ENCODE measurements around the gene NCKAP5. TPM values are rescaled to one million over a fixed set of nuclear protein-coding genes. Genes with fewer than 3 reads are reported as not detected.

The NCKAP5 gene
- total RNA-seq, 3 donors from 2014 or later, result 1.9 to 6.3 (median 2.3) TPM

GRCh38 chr2:132798341-132798740 lies 769.9 kb downstream of the NCKAP5 start:
- Histone ChIP-seq H3K36me3 (ENCODE audit: low read depth) (no peaks in the 10 kb centered on the region), H3K9me3 (no peaks in the 10 kb centered on the region), H3K4me1 (ENCODE audit: low read depth) (no peaks in the 10 kb centered on the region), H3K4me3 (no peak overlapping the region)
- no peak for DNase-seq
- no peak for TF ChIP-seq CTCF (IDR thresholded peaks at IDR 0.05)
- intact Hi-C loops (cut with DNase I, micrococcal nuclease), result no loop called here
- ATAC-seq, result no peak

GRCh38 chr2:132797556-132797955 lies 770.7 kb downstream of the NCKAP5 start:
- intact Hi-C loops (cut with DNase I, micrococcal nuclease), result no loop called here
- H3K9me3 ChIP-seq, result no peaks in the 10 kb centered on the region
- TF ChIP-seq CTCF (IDR thresholded peaks at IDR 0.05), result no peak
- no peaks in the 10 kb centered on the region for H3K4me1 ChIP-seq (ENCODE audit: low read depth)
- no peak overlapping the region for H3K4me3 ChIP-seq
- ATAC-seq, result no peak
- no peak for DNase-seq
- H3K36me3 ChIP-seq (ENCODE audit: low read depth), result no peaks in the 10 kb centered on the region

- H3K36me3 ChIP-seq (ENCODE audit: low read depth), result no peaks in the 10 kb centered on the region
- no peaks in the 10 kb centered on the region for H3K4me1 ChIP-seq (ENCODE audit: low read depth)
- DNase-seq, result no peak
- no peak for TF ChIP-seq CTCF (IDR thresholded peaks at IDR 0.05)
- H3K4me3 ChIP-seq, result no peak overlapping the region
- H3K9me3 ChIP-seq, result no peaks in the 10 kb centered on the region
- ATAC-seq, result no peak
- intact Hi-C loops (cut with DNase I, micrococcal nuclease), result no loop called here
Measured at GRCh38 chr2:132797071-132797470, 771.2 kb downstream of the NCKAP5 start.

GRCh38 chr2:132795220-132795619 lies 773.0 kb downstream of the NCKAP5 start:
- Histone ChIP-seq H3K4me1 (ENCODE audit: low read depth) (no peaks in the 10 kb centered on the region), H3K36me3 (ENCODE audit: low read depth) (no peaks in the 10 kb centered on the region), H3K9me3 (no peaks in the 10 kb centered on the region), H3K4me3 (no peak overlapping the region)
- DNase-seq, result no peak
- ATAC-seq, result no peak
- no peak for TF ChIP-seq CTCF (IDR thresholded peaks at IDR 0.05)
- intact Hi-C loops (cut with DNase I, micrococcal nuclease), result no loop called here

GRCh38 chr2:132793532-132793931 lies 774.7 kb downstream of the NCKAP5 start:
- no peak for TF ChIP-seq CTCF (IDR thresholded peaks at IDR 0.05)
- ATAC-seq (no peak), DNase-seq (no peak)
- H3K9me3 ChIP-seq, result no peaks in the 10 kb centered on the region
- intact Hi-C loops (cut with DNase I, micrococcal nuclease), result no loop called here
- no peak overlapping the region for H3K4me3 ChIP-seq
- H3K36me3 ChIP-seq (ENCODE audit: low read depth), result no peaks in the 10 kb centered on the region
- H3K4me1 ChIP-seq (ENCODE audit: low read depth), result no peaks in the 10 kb centered on the region

- Histone ChIP-seq H3K4me1 (ENCODE audit: low read depth) (no peaks in the 10 kb centered on the region), H3K36me3 (ENCODE audit: low read depth) (no peaks in the 10 kb centered on the region), H3K4me3 (no peak overlapping the region), H3K9me3 (no peaks in the 10 kb centered on the region)
- TF ChIP-seq CTCF (IDR thresholded peaks at IDR 0.05), result no peak
- intact Hi-C loops (cut with DNase I, micrococcal nuclease), result no loop called here
- no peak for DNase-seq
- no peak for ATAC-seq
Measured at GRCh38 chr2:132790207-132790785, 778.0 kb downstream of the NCKAP5 start.
